GM23248 (cell line): Measurements from ENCODE around the gene TANGO6. TPM values are rescaled to one million over a fixed set of nuclear protein-coding genes. Genes with fewer than 3 reads are reported as not detected.

Experiments
- DNase-seq: peaks from one replicate; pipeline ENCODE4 v3.0.0-alpha.2; 2015
- H2AFZ ChIP-seq: fragments of 200-600 bp; sonication (generic); 2 replicates; pipeline ENCODE4 v1.6.1; 2016; ENCODE audit warnings: antibody characterized with exemption
- H3F3A ChIP-seq: fragments of 200-600 bp; sonication (generic); 2 replicates; pipeline ENCODE4 v1.6.1; 2016; ENCODE audit warnings: mild to moderate bottlenecking, antibody characterized with exemption, mixed run types; ENCODE audit not compliant: insufficient read depth
- H3K27ac ChIP-seq: fragments of 200-600 bp; sonication (generic); 2 replicates; pipeline ENCODE4 v1.5.1; 2016; ENCODE audit warnings: mild to moderate bottlenecking
- H3K27me3 ChIP-seq: fragments of 200-600 bp; sonication (generic); replicated peaks from 2 replicates; pipeline ENCODE4 v1.6.1; 2016; ENCODE audit warnings: mild to moderate bottlenecking; ENCODE audit not compliant: insufficient read depth
- H3K36me3 ChIP-seq: fragments of 200-600 bp; sonication (generic); 2 replicates; pipeline ENCODE4 v1.6.1; 2016; ENCODE audit warnings: low read depth, mild to moderate bottlenecking
- H3K4me1 ChIP-seq: fragments of 200-600 bp; sonication (generic); 2 replicates; pipeline ENCODE4 v1.6.1; 2016; ENCODE audit warnings: mild to moderate bottlenecking; ENCODE audit not compliant: insufficient read depth
- H3K4me2 ChIP-seq: fragments of 200-600 bp; sonication (generic); one replicate; pipeline ENCODE4 v1.6.1; 2016; ENCODE audit warnings: mild to moderate bottlenecking; ENCODE audit not compliant: unreplicated experiment
- H3K4me3 ChIP-seq: fragments of 200-600 bp; sonication (generic); 2 replicates; pipeline ENCODE4 v1.5.1; 2016; ENCODE audit warnings: mild to moderate bottlenecking
- H3K79me2 ChIP-seq: fragments of 200-600 bp; sonication (generic); 2 replicates; pipeline ENCODE4 v1.6.1; 2016; ENCODE audit warnings: mild to moderate bottlenecking; ENCODE audit not compliant: insufficient read depth
- H3K9ac ChIP-seq: fragments of 200-600 bp; sonication (generic); 2 replicates; pipeline ENCODE4 v1.6.1; 2016; ENCODE audit warnings: mild to moderate bottlenecking
- H3K9me2 ChIP-seq: fragments of 200-600 bp; sonication (generic); 2 replicates; pipeline ENCODE4 v1.6.1; 2016; ENCODE audit warnings: mixed run types, mild to moderate bottlenecking, moderate library complexity; ENCODE audit not compliant: insufficient read depth
- H3K9me3 ChIP-seq: fragments of 200-600 bp; sonication (generic); one replicate; pipeline ENCODE4 v1.6.1; 2017; ENCODE audit warnings: low read depth
- H4K20me1 ChIP-seq: fragments of 200-600 bp; sonication (generic); 2 replicates; pipeline ENCODE4 v1.6.0; 2016; ENCODE audit not compliant: insufficient read depth
- EZH2 ChIP-seq: fragments of 200-600 bp; sonication (generic); IDR thresholded peaks from 2 replicates; pipeline ENCODE4 v1.6.1; 2018; ENCODE audit warnings: antibody characterized with exemption, mild to moderate bottlenecking; ENCODE audit not compliant: insufficient read depth, poor library complexity, severe bottlenecking
- EZH2phosphoT487 ChIP-seq: fragments of 200-600 bp; sonication (generic); IDR thresholded peaks from 2 replicates; pipeline ENCODE4 v1.6.1; 2018; ENCODE audit warnings: antibody characterized with exemption, moderate library complexity, mild to moderate bottlenecking, low read depth; ENCODE audit not compliant: insufficient read depth
- WGBS, 2 experiments: methylation state at CpG; one replicate each; pipeline ENCODE4 v1.1.6; 2015 to 2017; ENCODE audit warnings: low lambda C conversion rate in 2 of 2, low coverage in 1 of 2; ENCODE audit errors: missing lambda C conversion rate in 2 of 2; 5-methylcytosine and 5-hydroxymethylcytosine counted together
- in situ Hi-C: fragments of 300-500 bp; cut with MboI; formaldehyde crosslinking; loops from 2 replicates; pipeline ENCODE4 v1.15.0; 2020
- polyA plus RNA-seq: library from polyadenylated mRNA; unstranded; fragments of >200 nt; fragmentation: Nextera tagmentation; extraction: Ambion mirVana; gene quantifications from 2 replicates; pipeline ENCODE4 v1.2.1, GENCODE V29; 2016
- total RNA-seq: library from RNA; depleted of rRNA; stranded (reverse); fragments of >200 nt; shearing (Covaris generic); gene quantifications from 2 replicates; pipeline ENCODE4 v1.2.3, GENCODE V29; 2014

The TANGO6 gene
- total and polyA plus RNA-seq, 2 experiments from 2014 or later: 7.8 to 12.8 TPM

GRCh38 chr16:69113216-69113615 lies 269.9 kb downstream of the TANGO6 start:
- in situ Hi-C loops: loop anchor here (10.0 to 25.0 kb wide), 2 partner anchors 401 to 588 kb away; no protein-coding TSS in a partner anchor
- no peaks in the 10 kb centered on the region for H3K9me3 ChIP-seq
- H3K36me3 ChIP-seq: no peaks in the 10 kb centered on the region
- no peaks in the 10 kb centered on the region for H3K4me1 ChIP-seq
- H2AFZ ChIP-seq: no peak overlapping the region
- no peaks in the 10 kb centered on the region for H3K9me2 ChIP-seq
- no peak for TF ChIP-seq EZH2
- no peak for TF ChIP-seq EZH2phosphoT487
- no peak overlapping the region for H3K4me2 ChIP-seq
- WGBS, 2 experiments: 89 to 94% methylated on average over 7 of the region's 7 CpGs
- H4K20me1 ChIP-seq: no peaks in the 10 kb centered on the region
- H3K79me2 ChIP-seq: no peaks in the 10 kb centered on the region
- no peak overlapping the region for H3K4me3 ChIP-seq
- H3F3A ChIP-seq: no peaks in the 10 kb centered on the region
- DNase-seq: no peak
- no peak overlapping the region for H3K27ac ChIP-seq
- H3K27me3 ChIP-seq: no peaks in the 10 kb centered on the region
- no peak overlapping the region for H3K9ac ChIP-seq

GRCh38 chr16:69114346-69114975 lies 271.1 kb downstream of the TANGO6 start:
- Histone ChIP-seq H3K9ac (no peak overlapping the region), H3K9me3 (no peaks in the 10 kb centered on the region), H3K9me2 (no peaks in the 10 kb centered on the region), H3K36me3 (no peaks in the 10 kb centered on the region), H3K4me3 (no peak overlapping the region), H3F3A (no peaks in the 10 kb centered on the region), H4K20me1 (no peaks in the 10 kb centered on the region), H3K27ac (no peak overlapping the region), H3K79me2 (no peaks in the 10 kb centered on the region), H3K27me3 (no peaks in the 10 kb centered on the region), H2AFZ (no peak overlapping the region), H3K4me2 (no peak overlapping the region), H3K4me1 (no peaks in the 10 kb centered on the region)
- TF ChIP-seq EZH2phosphoT487 (no peak), EZH2 (no peak)
- in situ Hi-C loops: loop anchor here (10.0 to 25.0 kb wide), 2 partner anchors 402 to 590 kb away; no protein-coding TSS in a partner anchor
- 94 to 95% methylated on average over 25 of the region's 25 CpGs for WGBS, 2 experiments
- no peak for DNase-seq

- no peak overlapping the region for H3K9ac ChIP-seq
- no peaks in the 10 kb centered on the region; the same call in 1 of the 2 replicates for H3K36me3 ChIP-seq
- no peaks in the 10 kb centered on the region for H3K4me1 ChIP-seq
- no peak overlapping the region for H3K27ac ChIP-seq
- H3K27me3 ChIP-seq: no peaks in the 10 kb centered on the region
- no peak overlapping the region for H2AFZ ChIP-seq
- TF ChIP-seq EZH2 (no peak), EZH2phosphoT487 (no peak)
- no peaks in the 10 kb centered on the region for H4K20me1 ChIP-seq
- no peaks in the 10 kb centered on the region for H3K9me3 ChIP-seq
- in situ Hi-C loops: loop anchor here (10.0 to 25.0 kb wide), 2 partner anchors 403 to 590 kb away; no protein-coding TSS in a partner anchor
- no peaks in the 10 kb centered on the region for H3F3A ChIP-seq
- DNase-seq: no peak
- no peak overlapping the region for H3K4me2 ChIP-seq
- WGBS, 2 experiments: 97 to 98% methylated on average over 6 of the region's 6 CpGs
- no peaks in the 10 kb centered on the region for H3K9me2 ChIP-seq
- no peak overlapping the region for H3K4me3 ChIP-seq
- no peaks in the 10 kb centered on the region for H3K79me2 ChIP-seq
These were observed 271.6 kb downstream of the TANGO6 start for GRCh38 chr16:69114976-69115355.

- H3K79me2 ChIP-seq: no peaks in the 10 kb centered on the region
- H2AFZ ChIP-seq: no peak overlapping the region
- no peaks in the 10 kb centered on the region; the same call in 1 of the 2 replicates for H3K36me3 ChIP-seq
- no peak overlapping the region for H3K9ac ChIP-seq
- H3F3A ChIP-seq: no peaks in the 10 kb centered on the region
- H3K27me3 ChIP-seq: no peaks in the 10 kb centered on the region
- WGBS, 2 experiments: 99 to 100% methylated on average over 4 to 5 of the region's 5 CpGs
- in situ Hi-C loops: loop anchor here (10.0 to 25.0 kb wide), 2 partner anchors 403 to 591 kb away; no protein-coding TSS in a partner anchor
- no peaks in the 10 kb centered on the region for H4K20me1 ChIP-seq
- no peak overlapping the region for H3K4me3 ChIP-seq
- H3K9me2 ChIP-seq: no peaks in the 10 kb centered on the region
- H3K27ac ChIP-seq: no peak overlapping the region
- DNase-seq: no peak
- no peaks in the 10 kb centered on the region for H3K9me3 ChIP-seq
- no peak overlapping the region for H3K4me2 ChIP-seq
- TF ChIP-seq EZH2phosphoT487 (no peak), EZH2 (no peak)
- H3K4me1 ChIP-seq: no peaks in the 10 kb centered on the region
These were observed 272.0 kb downstream of the TANGO6 start for GRCh38 chr16:69115361-69115760.
